Breast epithelium (tissue), 3 donors: ENCODE results near the gene ITGA3.

Source experiments
- POLR2A ChIP-seq: fragments of 450-650 bp; IDR thresholded peaks from one replicate; pipeline ENCODE4 v1.6.1; 2016; ENCODE audit warnings: antibody characterized with exemption, mild to moderate bottlenecking, moderate library complexity
- POLR2AphosphoS5 ChIP-seq, 3 donors: sonication (generic); formaldehyde crosslinking; IDR thresholded peaks; one replicate each; pipeline ENCODE4 v1.6.1; 2017; ENCODE audit warnings: antibody characterized with exemption in 3 of 3
- TF ChIP-seq, protein P1 (sequence below), 3 donors: fragments of 450-650 bp; IDR thresholded peaks; one replicate each; pipeline ENCODE4 v1.5.1; 2016 to 2017; ENCODE audit warnings: antibody characterized with exemption in 3 of 3, mild to moderate bottlenecking in 3 of 3, moderate library complexity in 3 of 3

DNA sequence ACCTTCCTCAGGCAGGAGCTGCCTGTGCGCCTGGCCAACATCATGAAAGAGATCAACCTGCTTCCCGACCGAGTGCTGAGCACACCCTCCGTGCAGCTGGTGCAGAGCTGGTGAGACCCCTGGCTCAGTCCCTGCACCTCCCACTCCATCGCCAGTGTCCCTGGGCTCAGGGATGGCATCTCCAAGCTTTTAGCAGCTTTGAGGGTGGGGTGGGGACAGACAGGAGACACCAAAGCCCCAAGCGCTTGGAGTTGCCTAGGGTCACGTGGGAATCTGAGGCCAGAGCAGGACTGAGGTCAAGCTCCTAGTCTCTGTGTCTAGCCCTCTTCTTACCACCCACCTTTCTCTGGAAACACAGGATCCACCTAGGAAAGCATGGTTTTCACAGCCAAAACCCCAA lies 41.5 kb downstream of the ITGA3 start:
- TF ChIP-seq, protein P1, sequence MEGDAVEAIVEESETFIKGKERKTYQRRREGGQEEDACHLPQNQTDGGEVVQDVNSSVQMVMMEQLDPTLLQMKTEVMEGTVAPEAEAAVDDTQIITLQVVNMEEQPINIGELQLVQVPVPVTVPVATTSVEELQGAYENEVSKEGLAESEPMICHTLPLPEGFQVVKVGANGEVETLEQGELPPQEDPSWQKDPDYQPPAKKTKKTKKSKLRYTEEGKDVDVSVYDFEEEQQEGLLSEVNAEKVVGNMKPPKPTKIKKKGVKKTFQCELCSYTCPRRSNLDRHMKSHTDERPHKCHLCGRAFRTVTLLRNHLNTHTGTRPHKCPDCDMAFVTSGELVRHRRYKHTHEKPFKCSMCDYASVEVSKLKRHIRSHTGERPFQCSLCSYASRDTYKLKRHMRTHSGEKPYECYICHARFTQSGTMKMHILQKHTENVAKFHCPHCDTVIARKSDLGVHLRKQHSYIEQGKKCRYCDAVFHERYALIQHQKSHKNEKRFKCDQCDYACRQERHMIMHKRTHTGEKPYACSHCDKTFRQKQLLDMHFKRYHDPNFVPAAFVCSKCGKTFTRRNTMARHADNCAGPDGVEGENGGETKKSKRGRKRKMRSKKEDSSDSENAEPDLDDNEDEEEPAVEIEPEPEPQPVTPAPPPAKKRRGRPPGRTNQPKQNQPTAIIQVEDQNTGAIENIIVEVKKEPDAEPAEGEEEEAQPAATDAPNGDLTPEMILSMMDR (IDR thresholded peaks at IDR 0.05): no peak
- TF ChIP-seq POLR2A (no peak), POLR2AphosphoS5 (IDR thresholded peaks at IDR 0.05) (no peak)
